Glomerular visceral epithelial cell (primary cell): ENCODE measurements around the gene ZC3H12D.
"Not testable (repeated sequence)": the region's sequence is repeated elsewhere in the genome, so short reads cannot be mapped to it uniquely, and the experiment has no call there.

ENCODE experiments used
- DNase-seq: peaks from one replicate; pipeline ENCODE4 v3.0.0-alpha.2; 2016; ENCODE audit errors: extremely low spot score

Gene ZC3H12D

DNA sequence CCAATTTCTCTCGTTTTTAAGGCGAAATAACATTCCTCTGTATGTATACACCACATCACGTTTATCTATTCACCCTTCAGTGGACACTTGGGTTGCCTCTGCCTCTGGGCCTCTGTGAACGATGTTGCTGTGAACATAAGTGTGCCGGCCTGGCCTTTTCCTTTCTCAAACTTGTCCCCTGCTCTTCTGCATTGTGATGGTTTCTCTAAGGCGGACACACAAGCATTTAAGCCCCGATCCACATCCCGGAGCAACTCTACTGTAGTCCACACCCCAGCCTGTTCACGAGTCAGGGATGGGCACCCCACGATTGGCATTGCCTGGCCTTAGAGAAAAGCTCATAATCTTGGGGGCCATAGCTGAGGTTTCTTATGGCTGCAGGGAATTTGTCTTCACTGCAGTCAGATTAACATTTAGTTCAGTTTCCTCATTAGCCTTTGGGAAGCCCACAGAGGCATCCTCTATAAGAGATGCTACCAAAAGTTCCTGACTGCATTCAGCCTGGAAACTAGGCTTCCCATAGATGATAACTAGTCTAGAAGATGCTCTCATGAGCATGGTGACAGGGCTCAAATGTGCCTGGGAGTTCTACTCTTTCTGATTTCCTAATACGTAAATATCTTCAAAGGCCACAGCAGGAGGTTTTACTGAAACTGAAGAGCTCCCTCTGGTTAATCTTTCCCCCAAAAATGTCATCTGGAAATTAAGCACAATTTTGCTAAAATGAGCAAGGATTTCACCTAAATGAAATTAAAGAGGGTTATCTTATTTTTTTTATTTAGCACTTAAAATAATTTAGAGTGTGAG is 762 bp downstream of the ZC3H12D start:
- DNase-seq = no peak

DNA sequence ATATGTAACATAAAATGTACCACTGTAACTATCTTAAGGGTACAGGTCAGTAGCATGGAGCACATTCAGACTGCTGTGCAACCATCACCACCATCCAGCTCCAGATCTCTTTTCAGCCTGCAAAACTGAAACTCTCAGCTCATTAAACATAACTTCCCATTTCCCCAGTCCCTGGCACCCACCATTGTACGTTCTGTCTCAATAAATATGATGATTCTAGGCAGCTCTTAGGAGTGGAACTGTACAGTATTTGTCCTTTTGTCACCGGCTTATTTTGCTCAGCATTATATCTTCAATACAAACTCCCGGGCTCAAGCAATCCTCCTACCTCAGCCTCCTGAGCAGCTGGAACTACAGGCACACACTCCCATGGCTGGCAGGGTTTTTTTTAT is 1.5 kb downstream of the ZC3H12D start:
- no peak for DNase-seq

DNA sequence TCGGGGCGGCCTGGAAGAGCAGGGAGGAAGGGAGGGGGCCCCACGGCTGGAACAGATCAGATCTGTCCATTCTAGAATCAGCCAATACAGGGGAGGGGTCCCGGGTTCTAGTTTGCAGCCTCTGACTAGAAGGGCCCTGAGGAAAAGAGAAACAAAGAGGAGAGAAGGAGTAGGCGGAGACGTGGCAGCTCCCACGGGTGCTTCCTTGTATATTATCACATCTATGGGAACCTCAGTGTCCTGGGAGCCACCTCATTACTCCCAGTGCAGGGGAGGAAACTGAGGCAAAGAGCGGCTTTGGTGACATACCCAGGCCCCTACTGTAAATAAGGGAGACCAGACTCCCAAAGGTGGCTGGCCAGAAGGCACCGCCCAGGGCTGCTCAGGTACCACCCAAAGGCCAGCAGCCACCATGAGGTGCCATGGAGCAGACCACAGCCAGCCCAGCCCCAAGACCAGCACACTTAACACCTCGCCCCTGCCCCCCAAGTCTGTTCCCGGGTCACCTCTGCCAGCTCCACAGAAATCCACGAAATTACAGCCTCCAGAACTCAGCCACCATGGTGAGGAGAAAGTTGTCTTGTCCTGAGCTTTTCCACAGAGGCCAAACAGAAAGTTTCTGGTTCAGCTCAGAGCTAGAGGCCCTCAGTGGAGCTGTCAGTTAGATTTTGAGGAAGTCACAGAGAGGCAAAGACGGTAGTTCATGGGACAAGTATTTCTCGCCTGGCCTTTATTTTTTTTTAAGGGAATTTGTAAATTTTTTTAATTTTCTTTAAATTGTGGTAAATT is 2.1 kb downstream of the ZC3H12D start:
- DNase-seq = no peak

DNA sequence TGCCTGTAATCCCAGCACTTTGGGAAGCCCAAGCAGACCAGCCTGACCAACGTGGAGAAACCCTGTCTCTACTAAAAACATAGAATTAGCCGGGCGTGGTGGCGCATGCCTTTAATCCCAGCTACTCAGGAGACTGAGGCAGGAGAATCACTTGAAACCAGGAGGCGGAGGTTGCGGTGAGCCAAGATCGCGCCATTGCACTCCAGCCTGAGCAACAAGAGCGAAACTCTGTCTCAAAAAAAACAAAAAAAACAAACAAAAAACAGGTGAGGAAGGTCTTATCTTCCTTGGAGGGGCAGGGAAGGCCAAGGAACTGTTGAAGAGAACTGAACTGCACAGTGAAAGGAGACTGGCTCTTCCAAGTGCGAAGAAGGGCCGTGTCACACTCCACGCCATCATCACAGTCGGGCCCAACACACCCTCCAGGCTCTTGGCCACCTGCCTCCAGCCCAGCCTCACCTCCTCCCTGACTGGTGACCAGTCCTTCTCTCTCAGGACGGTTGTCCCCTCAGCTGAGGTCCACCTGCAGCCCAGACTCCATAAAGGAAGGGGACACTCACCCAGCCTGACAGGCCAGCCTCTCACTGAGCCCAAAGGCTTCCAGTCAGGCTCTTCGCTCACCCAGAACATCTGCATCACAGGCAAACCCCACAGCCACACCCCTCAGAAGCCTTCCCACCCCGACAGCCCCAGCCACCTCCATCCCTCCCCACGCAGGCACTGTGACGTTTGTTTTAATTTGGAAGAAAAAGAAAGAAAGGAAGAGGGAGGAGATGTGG is 4.1 kb downstream of the ZC3H12D start:
- DNase-seq = no peak

DNA sequence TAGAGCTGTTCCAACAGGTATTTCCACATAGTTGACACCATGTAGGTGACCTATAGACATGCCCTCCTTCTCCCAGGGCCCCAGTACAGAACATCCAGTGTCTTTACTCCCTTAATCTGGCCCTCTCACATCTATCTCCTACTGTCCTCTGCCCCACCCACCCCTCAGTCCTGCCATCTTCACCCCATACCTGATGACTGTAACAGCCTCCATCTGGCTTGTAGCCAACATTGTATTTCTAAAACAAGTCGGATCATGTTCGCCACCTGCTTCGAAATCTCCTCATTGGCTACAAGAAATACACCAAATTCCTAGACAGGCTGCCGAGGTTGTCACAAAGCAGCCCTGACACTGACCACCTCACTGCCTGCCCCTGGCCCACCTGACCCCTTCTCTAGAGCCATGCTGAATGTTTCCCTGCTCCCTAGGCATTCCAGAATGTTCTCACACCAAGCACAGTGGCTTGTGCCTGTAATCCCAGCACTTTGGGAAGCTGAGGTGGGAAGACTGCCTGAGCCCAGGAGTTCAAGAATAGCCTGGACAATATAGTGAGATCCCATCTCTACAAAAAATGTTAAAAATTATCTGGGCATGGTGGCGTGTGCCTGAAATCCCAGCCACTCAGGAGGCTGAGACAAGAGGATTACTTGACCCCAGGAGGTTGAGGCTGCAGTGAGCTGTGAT is 6.0 kb downstream of the ZC3H12D start:
- no peak for DNase-seq

DNA sequence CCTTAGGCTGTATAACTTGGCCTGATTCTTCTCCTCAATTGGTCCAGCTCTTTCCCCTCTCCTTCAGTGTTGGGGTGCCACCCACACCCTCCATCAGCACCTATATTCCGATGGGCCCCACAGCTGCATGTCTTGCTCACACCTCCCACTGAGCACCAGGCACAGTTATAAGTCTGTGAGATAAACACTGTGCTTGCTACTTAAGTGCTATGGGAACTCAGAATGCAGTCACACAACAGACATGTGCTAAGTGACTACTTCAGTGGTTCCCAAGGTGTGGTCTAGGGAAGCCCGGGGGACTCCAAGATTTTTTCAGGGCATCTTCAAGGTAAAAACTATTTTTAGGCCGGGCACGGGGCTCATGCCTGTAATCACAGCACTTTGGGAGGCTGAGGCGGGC is 7.3 kb downstream of the ZC3H12D start:
- no peak for DNase-seq

DNA sequence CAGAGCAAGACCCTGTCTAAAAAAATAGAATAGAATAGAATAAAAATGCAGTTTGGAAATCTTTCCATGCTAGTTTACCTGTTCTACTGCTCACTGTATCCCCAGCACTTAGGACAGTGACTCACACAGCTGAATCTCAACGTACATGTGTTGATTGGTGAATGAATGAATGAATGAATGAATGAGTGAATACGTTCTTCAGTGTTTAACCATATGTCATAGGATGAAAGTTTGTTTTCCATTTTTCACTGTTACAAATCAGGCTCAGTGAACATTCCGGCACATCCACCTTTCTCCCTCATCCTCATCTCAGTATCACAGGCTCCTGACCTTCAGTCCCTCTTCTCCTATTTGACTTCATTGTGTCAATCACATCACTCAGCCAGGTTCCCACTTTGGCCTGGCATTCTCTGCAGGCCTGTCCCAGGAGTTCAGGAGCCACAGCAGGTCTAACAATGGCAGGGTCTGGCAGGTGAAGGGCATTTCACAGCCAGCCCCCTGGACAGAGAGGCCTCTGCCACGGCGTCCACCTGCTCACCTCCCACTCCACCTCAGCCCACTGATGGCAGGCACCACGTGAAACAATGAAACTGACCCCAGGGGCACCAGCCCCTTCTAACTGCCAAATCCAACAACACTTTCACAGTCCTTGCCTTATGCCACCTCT is 7.9 kb downstream of the ZC3H12D start:
- DNase-seq = no peak

DNA sequence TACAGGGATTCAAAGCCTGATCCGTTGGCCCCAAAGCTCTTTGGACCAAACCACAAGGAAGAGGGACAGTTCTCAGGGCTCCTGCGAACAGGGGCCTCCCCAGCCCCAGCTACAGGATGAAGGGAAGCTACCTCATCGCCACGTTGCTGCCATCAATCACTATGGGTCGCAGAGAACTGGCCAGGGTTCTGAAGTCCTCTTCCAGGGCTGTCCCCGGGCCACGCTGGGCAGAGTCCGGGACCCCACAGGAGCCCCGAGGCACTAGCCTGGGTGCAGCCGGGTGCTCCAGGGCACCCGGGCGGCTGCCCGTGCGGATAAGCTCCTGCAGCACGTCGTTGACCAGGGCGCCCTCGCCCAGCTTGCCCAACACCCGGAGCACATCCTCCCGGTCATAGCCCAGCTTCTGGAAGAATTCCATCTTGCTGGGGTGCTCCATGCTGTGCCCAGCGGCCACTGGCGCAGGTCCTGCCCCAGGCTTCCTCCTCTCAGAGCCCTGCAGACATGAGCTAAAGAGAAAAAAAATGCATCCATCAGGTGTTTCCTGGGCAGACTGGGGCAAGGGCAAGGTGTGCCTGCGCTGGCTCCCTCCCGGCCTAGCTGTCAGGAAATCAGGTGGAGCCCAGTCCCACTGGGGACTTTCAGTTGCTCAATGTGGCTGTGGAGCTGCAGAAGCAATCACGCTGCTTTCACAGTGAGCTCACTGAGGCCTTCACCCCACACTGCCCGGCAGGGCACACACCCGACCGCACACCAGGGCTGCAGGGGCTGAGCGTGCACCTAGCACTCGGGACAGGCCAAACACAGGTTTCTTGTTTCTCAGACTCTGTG is 10.5 kb downstream of the ZC3H12D start:
- no peak for DNase-seq

DNA sequence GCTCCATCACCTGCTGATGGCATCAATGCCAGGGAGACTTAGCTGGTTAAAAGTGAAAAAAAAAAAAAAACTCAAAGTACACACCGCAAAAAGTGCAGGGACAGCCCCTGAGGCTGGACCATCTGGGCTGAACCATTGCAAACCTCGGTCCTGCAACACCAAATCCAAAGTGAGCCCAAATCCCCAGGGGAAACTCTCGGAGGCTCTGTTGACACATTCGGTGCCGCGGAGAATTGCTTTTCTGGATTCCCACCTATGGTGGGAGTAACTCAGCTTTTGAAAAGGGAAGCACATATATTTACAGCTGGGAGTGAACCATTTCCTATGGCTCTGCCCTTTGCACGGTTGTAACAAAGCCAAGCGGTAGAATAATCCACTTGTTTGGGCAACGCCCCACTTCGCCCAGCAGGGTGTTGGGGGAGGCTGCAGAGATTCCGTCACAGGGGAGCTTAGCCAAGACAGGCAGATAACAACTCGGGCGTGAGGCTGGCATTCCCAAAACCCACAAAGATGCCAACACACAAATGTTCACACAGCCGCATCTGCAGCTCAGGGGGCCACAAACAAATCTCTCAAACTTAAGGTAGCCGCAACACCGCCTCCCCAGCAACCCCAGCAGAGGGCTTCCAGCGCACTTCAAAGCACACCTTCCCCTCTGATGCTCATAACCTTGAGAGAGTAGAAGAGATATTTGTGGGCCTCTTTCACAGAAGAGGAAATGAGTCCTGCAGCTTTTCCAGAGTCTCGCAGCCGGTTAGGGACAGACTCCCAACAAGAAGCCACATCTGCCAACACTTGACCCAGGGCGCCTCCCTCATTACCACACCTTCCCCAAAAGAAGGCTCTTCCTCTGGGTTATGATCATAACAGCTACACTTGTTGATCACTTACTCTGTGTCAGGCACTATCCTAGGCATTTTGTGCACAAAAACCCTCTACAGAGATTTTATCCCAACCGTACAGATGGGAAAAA is 11.4 kb downstream of the ZC3H12D start:
- no peak for DNase-seq

DNA sequence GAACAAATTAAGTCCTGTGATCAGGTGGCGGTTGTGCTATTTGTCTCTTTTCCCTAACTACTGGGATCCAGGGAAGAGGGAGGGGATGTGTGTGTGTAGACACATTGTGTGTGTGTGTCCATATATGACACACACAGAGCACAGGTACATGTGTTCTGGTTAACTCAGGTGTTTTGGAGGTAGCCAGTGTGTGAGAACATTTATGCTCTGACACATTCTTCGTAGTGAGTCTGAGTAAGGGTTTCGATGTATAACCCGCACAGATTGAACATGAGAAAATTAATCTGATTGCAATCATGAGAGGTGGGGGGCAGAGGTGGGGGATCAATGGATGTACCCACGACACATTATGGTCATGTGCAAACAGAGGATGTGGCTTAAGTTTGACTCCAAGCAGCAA is 12.6 kb downstream of the ZC3H12D start:
- no peak for DNase-seq

DNA sequence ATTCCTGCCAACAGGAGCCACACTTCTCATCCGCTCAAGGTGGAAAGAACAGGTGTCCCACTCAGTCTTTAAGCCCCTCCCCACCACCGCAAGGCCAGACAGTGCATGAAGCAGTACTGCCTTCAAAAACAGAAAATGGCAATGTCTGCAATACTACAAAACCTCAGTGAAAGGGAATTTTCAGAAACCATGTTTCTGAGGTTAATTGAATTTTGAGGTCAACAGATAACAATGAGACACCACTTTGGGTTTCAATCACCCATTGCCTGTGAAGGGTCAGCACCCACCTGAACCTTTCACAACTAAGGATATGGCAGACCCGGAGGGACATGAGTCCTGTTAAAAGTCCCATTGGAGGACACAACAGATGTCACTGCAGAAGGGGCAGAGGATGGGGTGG is 13.0 kb downstream of the ZC3H12D start:
- DNase-seq = no peak

DNA sequence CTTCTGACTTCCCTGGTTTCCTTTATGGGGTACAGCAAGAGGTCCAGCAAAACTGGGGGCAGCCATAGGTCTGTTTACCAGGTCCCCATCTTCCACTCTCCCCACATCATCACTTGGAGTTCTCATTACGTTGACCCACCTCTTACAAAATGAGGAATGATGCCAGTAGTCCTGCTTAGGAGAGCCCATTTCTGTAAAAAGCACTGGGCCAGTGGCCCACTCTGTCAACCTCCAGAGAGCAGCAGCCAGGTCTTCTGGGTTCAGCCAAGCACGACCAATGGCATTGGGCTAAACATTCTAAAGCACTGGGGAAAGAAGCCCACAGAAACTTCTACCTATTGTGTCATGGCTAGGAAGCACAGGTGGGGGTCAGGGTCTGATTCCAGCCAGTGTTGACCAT is 13.9 kb downstream of the ZC3H12D start:
- no peak for DNase-seq

DNA sequence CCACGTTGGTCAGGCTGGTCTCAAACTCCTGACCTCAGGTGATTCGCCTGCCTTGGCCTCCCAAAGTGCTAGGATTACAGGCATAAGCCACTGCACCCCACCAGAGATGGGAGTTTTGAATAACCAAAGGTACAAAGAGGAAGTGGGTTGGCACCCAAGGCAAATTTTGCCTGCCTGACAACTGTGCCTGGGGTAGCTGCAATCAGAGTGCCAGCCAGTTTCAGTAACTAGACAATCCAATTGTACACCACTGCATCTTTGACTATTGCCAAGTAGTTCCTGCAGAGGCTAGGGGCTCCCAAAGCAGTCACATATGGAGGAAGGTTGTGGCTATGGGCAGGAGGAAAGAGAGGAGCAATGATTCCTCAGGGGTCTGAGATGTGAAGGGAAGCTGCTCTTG is 16.6 kb downstream of the ZC3H12D start:
- no peak for DNase-seq

DNA sequence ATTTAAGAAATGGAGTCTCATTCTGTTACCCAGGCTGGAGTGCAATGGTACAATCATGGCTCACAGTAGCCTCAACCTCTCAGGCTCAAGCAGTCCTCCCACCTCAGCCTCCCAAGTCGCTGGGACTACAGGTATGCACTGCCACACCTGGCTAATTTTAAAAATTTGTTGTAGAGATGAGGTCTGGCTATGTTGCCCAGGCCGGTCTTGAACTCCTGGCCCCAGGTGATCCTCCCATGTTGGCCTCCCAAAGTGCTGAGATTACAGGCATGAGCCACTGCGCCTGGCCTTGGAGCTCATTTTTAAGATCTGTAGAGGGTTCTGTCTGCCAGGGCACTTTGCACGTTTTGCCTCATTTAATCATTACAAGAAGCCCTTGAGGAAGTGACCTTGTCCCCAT is 17.5 kb downstream of the ZC3H12D start:
- DNase-seq = no peak

DNA sequence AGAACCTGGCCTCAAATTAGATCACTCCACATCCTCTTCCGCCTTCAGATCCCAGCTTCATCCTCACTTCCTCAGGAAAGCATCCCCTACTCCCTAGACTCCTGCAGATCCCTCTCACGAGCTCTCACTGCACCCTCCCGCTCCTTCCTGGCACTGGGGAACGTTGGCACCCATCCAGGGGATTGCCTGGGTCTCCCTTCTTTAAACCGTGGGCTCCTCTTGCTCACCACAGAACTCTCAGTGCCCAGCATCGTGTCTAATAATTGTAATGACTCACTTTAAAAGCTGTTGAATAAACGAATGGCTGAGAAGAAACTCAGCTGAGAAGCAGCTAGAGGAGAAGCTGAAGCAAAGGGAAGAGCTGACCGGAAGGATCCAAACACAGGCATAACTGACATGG is 20.4 kb downstream of the ZC3H12D start:
- no peak for DNase-seq

DNA sequence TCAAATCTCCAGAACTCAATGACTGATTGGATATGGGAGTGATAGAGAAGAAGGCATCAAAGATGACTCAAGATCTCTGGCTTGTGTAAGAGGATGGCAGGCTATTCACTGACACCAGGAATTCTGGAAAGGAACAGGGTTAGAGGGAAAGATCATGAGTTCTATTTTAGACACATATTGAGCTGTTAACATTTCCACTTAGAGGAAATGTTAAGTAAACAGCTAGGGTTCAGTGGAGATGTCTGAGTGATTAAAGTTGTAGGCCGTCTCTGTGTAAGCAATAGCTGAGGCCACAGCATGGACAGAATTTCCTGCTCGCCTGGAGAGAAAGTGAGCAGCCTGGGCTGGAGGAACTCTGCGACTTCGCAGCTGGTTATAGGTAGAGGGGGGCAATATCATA is 21.0 kb downstream of the ZC3H12D start:
- no peak for DNase-seq

DNA sequence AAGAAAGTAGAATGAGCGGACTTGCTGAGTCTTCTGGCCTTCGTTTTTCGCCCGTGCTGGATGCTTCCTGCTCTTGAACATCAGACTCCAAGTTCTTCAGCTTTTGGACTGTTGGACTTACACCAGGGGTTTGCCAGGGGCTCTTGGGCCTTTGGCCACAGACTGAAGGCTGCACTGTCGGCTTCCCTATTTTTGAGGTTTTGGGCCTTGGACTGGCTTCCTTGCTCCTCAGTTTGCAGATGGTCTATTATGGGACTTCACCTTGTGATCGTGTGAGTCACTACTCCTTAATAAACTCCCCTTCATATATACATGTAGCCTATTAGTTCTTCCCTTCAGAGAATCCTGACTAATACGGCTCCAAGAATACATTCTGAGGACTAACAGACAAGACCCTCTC is 22.1 kb downstream of the ZC3H12D start:
- not testable (repeated sequence) for DNase-seq

DNA sequence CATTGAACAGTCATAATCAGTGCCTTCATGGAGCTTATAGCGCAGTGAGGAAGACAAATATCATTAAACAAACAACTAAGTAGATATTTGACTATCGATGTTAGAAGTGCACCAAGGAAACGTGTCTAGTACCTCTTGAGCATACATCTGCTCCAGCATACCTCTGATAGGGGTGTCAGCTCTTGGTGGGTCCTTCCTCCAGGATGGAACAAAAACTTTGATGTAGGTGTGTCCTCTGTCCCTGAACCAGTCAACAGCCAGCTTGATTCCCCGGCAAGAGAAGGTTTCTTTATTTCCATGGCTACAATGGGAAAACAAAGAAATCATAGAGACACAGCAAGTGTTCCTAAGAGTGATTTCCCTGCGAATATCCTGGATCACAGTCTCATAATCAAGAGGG is 23.1 kb downstream of the ZC3H12D start:
- no peak for DNase-seq

DNA sequence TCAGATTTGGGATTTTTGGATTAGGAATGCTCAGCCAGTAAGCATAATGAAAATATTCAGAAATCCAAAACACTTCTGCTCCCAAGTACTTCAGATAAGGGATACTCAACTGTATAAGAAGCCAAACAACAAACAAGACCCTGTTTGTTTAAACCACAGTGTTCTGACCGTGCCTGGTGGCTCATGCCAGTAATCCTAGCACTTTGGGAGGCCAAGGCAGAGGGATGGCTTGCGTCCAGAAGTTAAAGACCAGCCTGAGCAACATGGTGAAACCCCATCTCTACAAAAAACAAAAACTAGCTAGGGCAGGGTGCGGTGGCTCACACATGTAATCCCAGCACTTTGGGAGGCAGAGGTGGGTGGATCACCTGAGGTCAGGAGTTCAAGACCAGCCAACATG is 24.6 kb downstream of the ZC3H12D start:
- not testable (repeated sequence) for DNase-seq
